ENCODE measurements around the gene HAO1. TPM values are rescaled to one million over a fixed set of nuclear protein-coding genes. Genes with fewer than 3 reads are reported as not detected.
"Not testable (repeated sequence)": the region's sequence is repeated elsewhere in the genome, so short reads cannot be mapped to it uniquely, and the experiment has no call there.

Gene HAO1
- total and polyA plus RNA-seq, 4 donors = not detected

DNA sequence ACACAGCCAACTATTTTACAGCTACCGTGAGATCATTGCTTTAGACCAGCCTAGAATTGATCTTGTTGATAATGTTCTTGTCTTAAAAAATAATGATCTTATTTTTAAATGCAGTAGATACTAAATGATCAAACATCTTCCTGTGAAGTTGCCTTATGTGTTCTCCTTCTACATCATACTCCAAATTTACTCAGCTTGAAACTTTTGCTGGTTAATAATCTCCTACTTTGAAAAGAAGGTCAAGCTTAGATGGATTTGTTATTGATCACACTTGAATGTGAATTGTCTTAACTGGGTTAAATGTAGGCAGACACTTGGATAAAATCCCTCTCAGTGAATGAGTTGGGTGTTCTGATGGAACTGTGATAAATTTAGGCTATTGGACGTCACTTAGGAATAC is 91.9 kb downstream of the HAO1 start:
- no peak overlapping the region for H3K4me3 ChIP-seq (ENCODE audit: low read depth, low read length)
- no peaks in the 10 kb centered on the region for H3K36me3 ChIP-seq (ENCODE audit: control insufficient read depth, insufficient read depth, low read length)
- H3K9me3 ChIP-seq (ENCODE audit: control insufficient read depth, insufficient read depth, low read length) = no peaks in the 10 kb centered on the region
- H3K4me1 ChIP-seq (ENCODE audit: control insufficient read depth, insufficient read depth, low read length) = no peaks in the 10 kb centered on the region
- H3K27me3 ChIP-seq (ENCODE audit: control insufficient read depth, insufficient read depth, low read length) = no peaks in the 10 kb centered on the region
- WGBS (ENCODE audit: insufficient coverage) = no CpG with 5 or more reads among the region's 2 CpGs
- no peak for DNase-seq (ENCODE audit: low read depth in 4 of 6, low spot score in 6 of 6)
- H3K27ac ChIP-seq (ENCODE audit: low read depth, low read length) = no peak overlapping the region

DNA sequence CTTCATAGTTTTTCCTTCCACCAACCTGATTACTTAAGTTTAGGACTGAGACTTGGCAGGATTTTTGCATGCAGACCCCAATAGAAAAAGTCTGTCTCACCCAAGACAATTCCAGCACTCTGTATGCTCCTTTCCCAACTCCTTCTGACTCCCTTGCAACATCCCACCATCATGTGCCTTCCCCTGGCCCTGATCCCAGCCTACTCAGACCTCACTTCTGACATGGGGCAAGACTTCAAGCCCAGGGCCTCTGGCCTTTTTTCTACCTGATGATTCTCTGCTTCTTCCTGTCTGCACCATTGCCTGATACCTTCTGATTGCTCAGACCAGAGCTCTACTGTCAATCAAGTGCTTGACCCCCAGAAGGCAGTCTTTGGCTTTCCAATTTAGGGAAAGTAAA is 96.6 kb downstream of the HAO1 start:
- Histone ChIP-seq H3K36me3 (ENCODE audit: control insufficient read depth, insufficient read depth, low read length) (no peaks in the 10 kb centered on the region), H3K27me3 (ENCODE audit: control insufficient read depth, insufficient read depth, low read length) (no peaks in the 10 kb centered on the region), H3K27ac (ENCODE audit: low read depth, low read length) (peak overlapping the region; percentile 45), H3K4me1 (ENCODE audit: control insufficient read depth, insufficient read depth, low read length) (no peaks in the 10 kb centered on the region), H3K4me3 (ENCODE audit: low read depth, low read length) (no peak overlapping the region), H3K9me3 (ENCODE audit: control insufficient read depth, insufficient read depth, low read length) (no peaks in the 10 kb centered on the region)
- DNase-seq (ENCODE audit: low read depth in 4 of 6, low spot score in 6 of 6) = no peak

DNA sequence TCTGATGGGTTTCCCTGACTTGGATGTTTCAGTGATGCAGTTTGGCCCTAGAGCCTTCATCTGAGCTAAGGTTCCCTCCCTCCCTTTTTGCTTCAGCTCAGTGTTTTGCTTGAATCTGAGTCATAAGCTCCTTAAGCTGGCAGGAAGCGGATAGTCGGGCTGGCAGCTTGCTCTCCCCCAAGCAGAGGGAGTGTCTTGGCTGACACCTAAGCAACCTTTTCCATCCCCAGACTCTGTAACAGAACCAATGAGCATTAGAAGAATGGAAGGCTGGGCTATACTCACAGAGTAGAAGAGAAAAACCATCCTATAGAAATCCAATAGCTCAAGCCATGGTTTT is 98.3 kb downstream of the HAO1 start:
- WGBS (ENCODE audit: insufficient coverage) = no CpG with 5 or more reads among the region's 2 CpGs

DNA sequence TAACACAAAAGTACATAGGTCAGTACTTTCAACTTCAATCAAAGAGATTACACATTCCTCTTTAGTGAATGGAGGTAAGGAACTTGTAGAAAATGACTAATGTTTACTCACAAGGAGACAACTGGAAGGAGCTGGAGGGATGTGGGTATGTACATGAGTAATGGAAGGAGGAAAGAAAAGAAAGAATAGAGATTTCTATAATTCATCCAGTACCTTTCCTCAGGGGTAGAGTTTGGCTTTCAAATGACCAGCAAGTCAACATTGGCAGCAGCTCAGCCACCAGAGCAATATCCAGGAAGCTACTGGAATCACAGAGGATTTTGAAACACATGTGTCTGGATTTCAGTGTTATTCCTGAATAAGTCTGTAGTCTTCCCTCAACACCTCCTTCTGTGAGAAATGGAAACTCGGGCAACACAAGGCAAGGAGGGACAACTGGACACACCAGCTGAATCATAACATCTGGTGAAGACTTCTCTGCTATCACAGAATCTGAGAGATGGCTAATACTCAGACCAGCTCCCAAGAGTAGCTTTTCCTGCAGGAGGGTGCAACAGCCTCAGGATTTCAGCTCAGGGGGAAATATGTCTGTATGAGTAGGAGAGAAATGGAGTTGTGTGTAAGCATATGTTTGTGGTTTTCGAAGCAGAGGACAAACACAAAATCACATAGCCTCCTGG is 98.8 kb downstream of the HAO1 start:
- Histone ChIP-seq H3K4me1 (ENCODE audit: control insufficient read depth, insufficient read depth, low read length) (no peaks in the 10 kb centered on the region), H3K4me3 (ENCODE audit: low read depth, low read length) (no peak overlapping the region), H3K27ac (ENCODE audit: low read depth, low read length) (no peak overlapping the region), H3K9me3 (ENCODE audit: control insufficient read depth, insufficient read depth, low read length) (no peaks in the 10 kb centered on the region), H3K27me3 (ENCODE audit: control insufficient read depth, insufficient read depth, low read length) (no peaks in the 10 kb centered on the region), H3K36me3 (ENCODE audit: control insufficient read depth, insufficient read depth, low read length) (no peaks in the 10 kb centered on the region)
- 100% methylated on average over 2 of the region's 2 CpGs for WGBS (ENCODE audit: insufficient coverage)
- no peak for DNase-seq (ENCODE audit: low read depth in 4 of 6, low spot score in 6 of 6)

More for the DNA sequence above, 98.3 kb downstream of the HAO1 start:
- Histone ChIP-seq H3K27ac (ENCODE audit: low read depth, low read length) (no peak overlapping the region), H3K27me3 (ENCODE audit: control insufficient read depth, insufficient read depth, low read length) (no peaks in the 10 kb centered on the region), H3K9me3 (ENCODE audit: control insufficient read depth, insufficient read depth, low read length) (no peaks in the 10 kb centered on the region), H3K36me3 (ENCODE audit: control insufficient read depth, insufficient read depth, low read length) (no peaks in the 10 kb centered on the region), H3K4me1 (ENCODE audit: control insufficient read depth, insufficient read depth, low read length) (no peaks in the 10 kb centered on the region), H3K4me3 (ENCODE audit: low read depth, low read length) (no peak overlapping the region)
- peak in 1 of 6 donors; percentile 15 for DNase-seq (ENCODE audit: low read depth in 4 of 6, low spot score in 6 of 6)

DNA sequence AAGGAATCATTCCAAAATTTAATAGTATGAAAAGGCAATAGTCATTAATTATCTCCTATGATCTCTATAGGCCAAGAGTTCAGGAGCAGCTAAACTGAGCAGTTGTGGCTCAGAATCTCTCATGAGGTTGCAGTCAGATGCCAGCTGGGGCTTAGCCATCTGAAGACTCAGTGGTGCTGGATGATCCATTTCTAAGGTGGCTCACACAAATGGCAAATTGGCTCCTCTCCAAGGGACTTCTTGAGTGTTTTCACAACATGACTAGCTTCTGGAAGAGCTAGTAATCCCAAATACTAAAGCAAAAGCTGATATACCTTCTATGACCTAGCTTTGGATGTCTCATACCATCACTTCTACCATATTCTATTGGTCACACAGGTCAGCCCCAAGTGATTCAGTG is 104.2 kb downstream of the HAO1 start:
- no peaks in the 10 kb centered on the region for H3K36me3 ChIP-seq (ENCODE audit: control insufficient read depth, insufficient read depth, low read length)
- H3K9me3 ChIP-seq (ENCODE audit: control insufficient read depth, insufficient read depth, low read length) = no peaks in the 10 kb centered on the region
- no peak for DNase-seq (ENCODE audit: low read depth in 4 of 6, low spot score in 6 of 6)
- H3K4me3 ChIP-seq (ENCODE audit: low read depth, low read length) = no peak overlapping the region
- no peaks in the 10 kb centered on the region for H3K27me3 ChIP-seq (ENCODE audit: control insufficient read depth, insufficient read depth, low read length)
- H3K27ac ChIP-seq (ENCODE audit: low read depth, low read length) = no peak overlapping the region
- H3K4me1 ChIP-seq (ENCODE audit: control insufficient read depth, insufficient read depth, low read length) = no peaks in the 10 kb centered on the region

DNA sequence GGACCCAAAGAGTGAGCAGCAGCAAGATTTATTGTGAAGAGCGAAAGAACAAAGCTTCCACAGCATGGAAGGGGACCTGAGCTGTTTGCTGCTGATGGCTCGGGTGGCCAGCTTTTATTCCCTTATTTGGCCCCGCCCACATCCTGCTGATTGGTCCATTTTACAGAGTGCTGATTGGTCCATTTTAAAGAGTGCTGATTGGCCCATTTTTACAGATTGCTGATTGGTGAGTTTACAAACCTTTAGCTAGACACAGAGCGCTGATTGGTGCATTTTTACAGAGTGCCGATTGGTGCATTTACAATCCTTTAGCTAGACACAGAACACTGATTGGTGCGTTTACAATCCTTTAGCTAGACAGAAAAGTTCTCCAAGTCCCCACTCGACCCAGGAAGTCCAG is 105.8 kb downstream of the HAO1 start:
- H3K4me1 ChIP-seq (ENCODE audit: control insufficient read depth, insufficient read depth, low read length); H3K9me3 ChIP-seq (ENCODE audit: control insufficient read depth, insufficient read depth, low read length); DNase-seq (ENCODE audit: low read depth in 4 of 6, low spot score in 6 of 6); H3K27ac ChIP-seq (ENCODE audit: low read depth, low read length); H3K36me3 ChIP-seq (ENCODE audit: control insufficient read depth, insufficient read depth, low read length); H3K27me3 ChIP-seq (ENCODE audit: control insufficient read depth, insufficient read depth, low read length); H3K4me3 ChIP-seq (ENCODE audit: low read depth, low read length): not testable (repeated sequence)
- WGBS (ENCODE audit: insufficient coverage) = 85% methylated on average over 3 of the region's 7 CpGs

Small RNA genes within 50 kb of the gene (small RNA-seq; reads per million reads assigned to genes)
- not detected for gene AL021879.1 (ENCODE audit: low replicate concordance)

Other genes starting within 250 kb of the HAO1 start
- gene TMX4, start 79.3 kb upstream of the HAO1 start, total RNA-seq = 10 to 100 TPM; 40.7 to 84.7 TPM
- gene TMX4, start 79.3 kb upstream of the HAO1 start, polyA plus RNA-seq (ENCODE audit: insufficient read length in 2 of 2) = 10 to 100 TPM; 50.4 to 62.9 TPM
- gene PLCB1, start 191.8 kb upstream of the HAO1 start, total RNA-seq = 10 to 100 TPM; 42.9 to 98.3 TPM
- 100 to 1,000 TPM in 1 of 2 donors, 10 to 100 TPM in 1; 78.1 to 111 TPM for gene PLCB1, start 191.8 kb upstream of the HAO1 start, polyA plus RNA-seq (ENCODE audit: insufficient read length in 2 of 2)